Sigmoid colon (tissue), 7 donors: ENCODE data around the gene CDKAL1. TPM values are rescaled to one million over a fixed set of nuclear protein-coding genes. Genes with fewer than 3 reads are reported as not detected.
"Not testable (repeated sequence)": the region's sequence is repeated elsewhere in the genome, so short reads cannot be mapped to it uniquely, and the experiment has no call there.

ENCODE experiments used
- DNase-seq: peaks from one replicate; pipeline ENCODE4 v3.0.0-alpha.2; 2019
- H3K27ac ChIP-seq, 4 donors: fragments of 200-600 bp; sonication (generic); one replicate each; pipeline ENCODE4 v1.5.1; 2016 to 2019; ENCODE audit warnings: mild to moderate bottlenecking in 1 of 4
- H3K27me3 ChIP-seq, 3 donors: fragments of 200-600 bp; sonication (generic); one replicate each; pipeline ENCODE4 v1.5.1; 2019; ENCODE audit warnings: mild to moderate bottlenecking in 1 of 3
- H3K36me3 ChIP-seq, 4 donors: fragments of 200-600 bp; sonication (generic); one replicate each; pipeline ENCODE4 v1.5.1; 2016 to 2019
- H3K4me1 ChIP-seq, 4 donors: fragments of 200-600 bp; sonication (generic); one replicate each; pipeline ENCODE4 v1.5.1; 2017 to 2019
- H3K4me3 ChIP-seq, 4 donors: fragments of 200-600 bp; sonication (generic); one replicate each; pipeline ENCODE4 v1.5.1; 2017 to 2019; ENCODE audit warnings: mild to moderate bottlenecking in 2 of 4, moderate library complexity in 1 of 4
- H3K9me3 ChIP-seq, 4 donors: fragments of 200-600 bp in 3 of 4; sonication (generic) in 3 of 4; one replicate each; pipeline versions ENCODE4 v1.5.1 to v1.6.1; 2013 to 2019
- EP300 ChIP-seq, 4 donors: sonication (generic); formaldehyde crosslinking; IDR thresholded peaks; one replicate each; pipeline ENCODE4 v1.6.1; 2017; ENCODE audit warnings: antibody characterized with exemption in 4 of 4
- POLR2A ChIP-seq, 2 donors: fragments of 450-650 bp; IDR thresholded peaks; one replicate each; pipeline ENCODE4 v1.6.1; 2016; ENCODE audit warnings: antibody characterized with exemption in 2 of 2, mild to moderate bottlenecking in 2 of 2, moderate library complexity in 2 of 2
- POLR2AphosphoS5 ChIP-seq, 4 donors: sonication (generic); formaldehyde crosslinking; IDR thresholded peaks; one replicate each; pipeline ENCODE4 v1.6.1; 2017; ENCODE audit warnings: antibody characterized with exemption in 4 of 4
- WGBS, 2 donors: extraction: QIAGEN DNeasy Blood & Tissue Kit; methylation state at CpG; one replicate each; pipeline ENCODE4 v1.1.7; 2013; 5-methylcytosine and 5-hydroxymethylcytosine counted together
- intact Hi-C: fragments of 100-400 bp; cut with DNase I; formaldehyde crosslinking; loops from one replicate; pipeline ENCODE4 v1.15.1; 2023
- polyA plus RNA-seq, 3 donors: library from polyadenylated mRNA; stranded (reverse); fragments of 200-250 nt; gene quantifications; one replicate each; pipeline ENCODE4 v1.2.3, GENCODE V29; 2013
- total RNA-seq, 4 donors: library from RNA; depleted of rRNA; stranded (reverse); fragments of >200 nt; gene quantifications; one replicate each; pipeline ENCODE4 v1.1.0, GENCODE V29; 2016
- TF ChIP-seq, protein P1 (sequence below), 4 experiments: fragments of 450-650 bp in 3 of 4; fragments of 200-600 bp in 1 of 4; IDR thresholded peaks; one replicate each; pipeline ENCODE4 v1.5.1; 2016 to 2019; ENCODE audit warnings: antibody characterized with exemption in 4 of 4, mild to moderate bottlenecking in 3 of 4, moderate library complexity in 2 of 4
- donor health status: healthy with polysubstance abuse.
- donor health status: Bipolar disorder and iron deficiency.
- donor health status: healthy.

CDKAL1 gene
- total and polyA plus RNA-seq, 7 donors = 2.8 to 14.7 (median 11.4) TPM

DNA sequence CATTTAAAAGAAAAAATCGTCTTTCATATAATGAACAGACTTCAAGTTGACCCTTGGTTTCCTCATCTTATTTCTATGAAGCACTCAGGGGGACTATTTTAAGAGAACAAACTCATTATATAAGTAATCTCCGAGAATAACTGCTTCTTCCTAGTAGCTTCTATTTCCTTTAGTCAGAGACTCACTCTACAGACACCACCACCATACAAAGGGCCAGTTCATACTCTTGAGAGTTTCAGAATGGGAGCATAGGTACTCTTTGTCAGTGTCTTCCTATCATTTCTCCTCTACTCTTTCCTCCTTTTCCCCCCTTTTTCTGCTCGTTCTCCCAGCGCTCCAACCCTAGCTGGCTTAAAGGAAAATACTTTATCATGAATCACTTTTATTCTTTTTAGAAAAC lies 104.9 kb downstream of the CDKAL1 start:
- H3K4me3 ChIP-seq = no peak overlapping the region
- intact Hi-C loops = no loop called here
- TF ChIP-seq EP300 (IDR thresholded peaks at IDR 0.05) (no peak), POLR2AphosphoS5 (IDR thresholded peaks at IDR 0.05) (no peak), POLR2A (IDR thresholded peaks at IDR 0.05) (no peak)
- TF ChIP-seq, protein P1, sequence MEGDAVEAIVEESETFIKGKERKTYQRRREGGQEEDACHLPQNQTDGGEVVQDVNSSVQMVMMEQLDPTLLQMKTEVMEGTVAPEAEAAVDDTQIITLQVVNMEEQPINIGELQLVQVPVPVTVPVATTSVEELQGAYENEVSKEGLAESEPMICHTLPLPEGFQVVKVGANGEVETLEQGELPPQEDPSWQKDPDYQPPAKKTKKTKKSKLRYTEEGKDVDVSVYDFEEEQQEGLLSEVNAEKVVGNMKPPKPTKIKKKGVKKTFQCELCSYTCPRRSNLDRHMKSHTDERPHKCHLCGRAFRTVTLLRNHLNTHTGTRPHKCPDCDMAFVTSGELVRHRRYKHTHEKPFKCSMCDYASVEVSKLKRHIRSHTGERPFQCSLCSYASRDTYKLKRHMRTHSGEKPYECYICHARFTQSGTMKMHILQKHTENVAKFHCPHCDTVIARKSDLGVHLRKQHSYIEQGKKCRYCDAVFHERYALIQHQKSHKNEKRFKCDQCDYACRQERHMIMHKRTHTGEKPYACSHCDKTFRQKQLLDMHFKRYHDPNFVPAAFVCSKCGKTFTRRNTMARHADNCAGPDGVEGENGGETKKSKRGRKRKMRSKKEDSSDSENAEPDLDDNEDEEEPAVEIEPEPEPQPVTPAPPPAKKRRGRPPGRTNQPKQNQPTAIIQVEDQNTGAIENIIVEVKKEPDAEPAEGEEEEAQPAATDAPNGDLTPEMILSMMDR (IDR thresholded peaks at IDR 0.05) = no peak
- no peak overlapping the region for H3K27ac ChIP-seq
- no peaks in the 10 kb centered on the region for H3K36me3 ChIP-seq
- H3K4me1 ChIP-seq = no peaks in the 10 kb centered on the region
- no peaks in the 10 kb centered on the region for H3K9me3 ChIP-seq
- 82 to 95% methylated on average over 4 of the region's 4 CpGs for WGBS, 2 donors
- no peak for DNase-seq
- no peaks in the 10 kb centered on the region for H3K27me3 ChIP-seq

DNA sequence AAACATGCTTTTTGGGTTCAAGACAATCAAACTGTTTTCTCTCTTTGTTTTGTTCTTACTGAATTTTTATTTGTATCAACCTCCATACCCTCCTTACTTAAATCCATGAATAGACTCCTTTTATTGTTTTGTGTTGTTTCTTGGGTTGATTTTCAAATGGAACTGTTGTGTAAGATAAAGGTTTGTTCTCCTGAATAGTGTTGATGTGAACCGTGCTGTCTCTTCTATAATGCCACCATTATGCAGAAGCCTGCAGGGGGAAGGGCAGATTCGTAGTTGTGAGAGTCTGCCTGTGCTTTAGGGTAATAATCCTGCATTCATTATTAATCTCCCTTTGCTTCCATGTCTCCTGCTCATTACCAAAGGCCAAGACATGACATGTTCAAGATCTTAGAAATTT lies 105.9 kb downstream of the CDKAL1 start:
- 96 to 97% methylated on average over 2 of the region's 2 CpGs for whole genome bisulfite sequencing, 2 donors
- no peak for TF ChIP-seq POLR2AphosphoS5 (IDR thresholded peaks at IDR 0.05)
- no peak for TF ChIP-seq POLR2A (IDR thresholded peaks at IDR 0.05)
- TF ChIP-seq, protein P1 (IDR thresholded peaks at IDR 0.05) = no peak
- TF ChIP-seq EP300 (IDR thresholded peaks at IDR 0.05) = no peak
- intact Hi-C loops = no loop called here

DNA sequence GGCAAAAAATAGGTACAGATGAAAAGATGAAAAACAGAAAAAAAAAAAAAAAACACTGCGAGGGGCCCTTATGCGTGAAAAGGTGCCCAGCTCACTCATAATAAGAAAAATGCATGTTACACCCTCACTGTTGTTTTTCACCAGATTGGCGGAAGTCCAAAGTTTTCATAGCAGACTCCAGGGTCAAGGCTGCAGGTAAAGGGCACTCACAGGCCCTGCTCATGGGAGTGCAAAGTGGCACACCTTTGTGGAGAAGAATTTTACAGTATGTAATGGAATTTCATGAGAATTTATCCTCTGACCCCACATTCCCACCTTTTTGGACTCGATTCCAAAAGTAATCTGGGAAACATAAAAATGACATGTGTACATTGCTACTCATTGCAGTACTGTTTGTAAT lies 108.2 kb downstream of the CDKAL1 start:
- no peaks in the 10 kb centered on the region for H3K36me3 ChIP-seq
- H3K27me3 ChIP-seq = no peaks in the 10 kb centered on the region
- no peaks in the 10 kb centered on the region for H3K4me1 ChIP-seq
- H3K9me3 ChIP-seq = no peaks in the 10 kb centered on the region
- intact Hi-C loops = no loop called here
- 85 to 94% methylated on average over 4 of the region's 4 CpGs for WGBS, 2 donors
- no peak overlapping the region for H3K27ac ChIP-seq
- TF ChIP-seq, protein P1 (IDR thresholded peaks at IDR 0.05) = no peak
- TF ChIP-seq POLR2A (IDR thresholded peaks at IDR 0.05) (no peak), POLR2AphosphoS5 (IDR thresholded peaks at IDR 0.05) (no peak), EP300 (IDR thresholded peaks at IDR 0.05) (no peak)
- H3K4me3 ChIP-seq = no peak overlapping the region
- no peak for DNase-seq

More for the DNA sequence above, 105.9 kb downstream of the CDKAL1 start:
- Histone ChIP-seq H3K36me3 (no peaks in the 10 kb centered on the region), H3K9me3 (no peaks in the 10 kb centered on the region), H3K4me1 (no peaks in the 10 kb centered on the region), H3K4me3 (no peak overlapping the region), H3K27me3 (no peaks in the 10 kb centered on the region), H3K27ac (no peak overlapping the region)
- no peak for DNase-seq

DNA sequence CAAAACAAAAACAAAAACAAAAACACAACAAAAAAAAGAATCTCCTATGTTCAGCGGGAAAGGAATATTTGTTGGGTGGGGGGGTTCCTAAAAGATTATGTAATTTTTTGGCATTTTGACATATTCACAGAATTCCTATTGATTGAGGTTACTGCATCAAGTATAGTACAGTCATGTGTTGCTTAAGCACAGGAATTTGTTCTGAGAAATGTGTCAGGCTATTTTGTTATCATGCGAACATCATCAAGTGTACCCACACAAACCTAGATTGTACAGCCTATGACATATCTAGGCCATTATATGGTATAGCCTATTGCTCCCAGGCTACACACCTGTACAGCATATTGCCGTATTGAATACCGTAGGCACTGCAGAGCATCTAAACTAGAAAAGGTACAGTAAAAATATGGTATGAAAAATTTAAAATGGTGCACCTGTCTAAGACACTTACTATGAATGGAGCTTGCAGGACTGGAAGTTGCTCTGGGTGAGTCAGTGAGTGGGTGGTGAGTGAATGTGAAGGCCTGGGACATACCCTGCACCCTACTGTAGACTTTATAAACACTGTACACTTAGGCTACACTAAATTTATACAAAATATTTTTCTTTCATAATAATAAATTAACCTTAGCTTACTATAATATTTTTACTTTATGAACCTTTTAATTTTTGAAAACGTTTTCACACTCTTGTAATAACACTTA lies 110.6 kb downstream of the CDKAL1 start:
- WGBS, 2 donors = 66 to 94% methylated on average over 5 of the region's 5 CpGs
- TF ChIP-seq POLR2AphosphoS5 (IDR thresholded peaks at IDR 0.05) (no peak), POLR2A (IDR thresholded peaks at IDR 0.05) (no peak), EP300 (IDR thresholded peaks at IDR 0.05) (no peak)
- TF ChIP-seq, protein P1 (IDR thresholded peaks at IDR 0.05) = no peak
- Histone ChIP-seq H3K27me3 (no peaks in the 10 kb centered on the region), H3K36me3 (peaks cover 0 to 2% (median 0%) of the 10 kb centered on the region in 4 donors), H3K27ac (no peak overlapping the region), H3K4me3 (no peak overlapping the region), H3K4me1 (no peaks in the 10 kb centered on the region), H3K9me3 (no peaks in the 10 kb centered on the region)
- no peak for DNase-seq
- intact Hi-C loops = no loop called here

DNA sequence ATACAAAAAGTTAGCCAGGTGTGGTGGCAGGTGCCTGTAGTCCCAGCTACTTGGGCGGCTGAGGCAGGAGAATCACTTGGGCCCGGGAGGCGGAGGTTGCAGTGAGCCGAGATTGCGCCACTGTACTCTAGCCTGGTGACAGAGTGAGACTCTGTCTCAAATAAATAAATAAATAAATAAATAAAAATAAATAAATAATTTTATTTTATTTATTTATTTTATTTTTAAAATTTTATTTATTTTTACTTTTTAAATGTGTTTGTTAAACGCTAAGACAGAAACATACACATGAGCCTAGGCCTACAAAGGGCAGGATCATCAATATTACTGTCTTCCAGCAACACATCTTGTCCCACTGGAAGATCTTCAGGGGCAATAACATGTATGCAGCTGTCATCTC lies 111.3 kb downstream of the CDKAL1 start:
- 82 to 83% methylated on average over 6 of the region's 6 CpGs for WGBS, 2 donors
- H3K27ac ChIP-seq, DNase-seq, H3K36me3 ChIP-seq, H3K9me3 ChIP-seq, H3K4me1 ChIP-seq, H3K4me3 ChIP-seq, intact Hi-C loops, H3K27me3 ChIP-seq: not testable (repeated sequence)
